Upper lobe of left lung (tissue), 6 donors: ENCODE measurements around the gene CSRP1. TPM values are rescaled to one million over a fixed set of nuclear protein-coding genes. Genes with fewer than 3 reads are reported as not detected.
A peak's percentile ranks its signal among the peaks of the same experiment; 100 is the strongest.

Experiments used
- ATAC-seq, 2 donors: fragments of 200-7000 bp; cut with Tn5 transposase; one replicate each; pipeline ENCODE4 v1.9.1; 2022; ENCODE audit warnings: mild to moderate bottlenecking in 2 of 2, moderate library complexity in 2 of 2; ENCODE audit not compliant: low FRiP score in 2 of 2
- DNase-seq, 2 donors: peaks; one replicate each; pipeline ENCODE4 v3.0.0-alpha.2; 2019 to 2020
- H3K27ac ChIP-seq, 4 donors: fragments of 200-600 bp; sonication (generic); one replicate each; pipeline ENCODE4 v1.5.1; 2016 to 2019
- H3K27me3 ChIP-seq, 4 donors: fragments of 200-600 bp; sonication (generic); one replicate each; pipeline ENCODE4 v1.5.1; 2017 to 2019
- H3K36me3 ChIP-seq, 4 donors: fragments of 200-600 bp; sonication (generic); one replicate each; pipeline ENCODE4 v1.5.1; 2016 to 2019
- H3K4me1 ChIP-seq, 4 donors: fragments of 200-600 bp; sonication (generic); one replicate each; pipeline ENCODE4 v1.5.1; 2018 to 2019
- H3K4me3 ChIP-seq, 4 donors: fragments of 200-600 bp; sonication (generic); one replicate each; pipeline ENCODE4 v1.5.1; 2017 to 2019; ENCODE audit warnings: mild to moderate bottlenecking in 2 of 4, moderate library complexity in 1 of 4
- H3K9me3 ChIP-seq, 4 donors: fragments of 200-600 bp; sonication (generic); one replicate each; pipeline ENCODE4 v1.5.1; 2018 to 2019
- CTCF ChIP-seq, 6 experiments: fragments of 450-650 bp in 4 of 6; fragments of 200-600 bp in 2 of 6; sonication (generic) in 2 of 6; IDR thresholded peaks; one replicate each; pipeline ENCODE4 v1.5.1; 2016 to 2019; ENCODE audit warnings: antibody characterized with exemption in 6 of 6
- EP300 ChIP-seq, 4 donors: sonication (generic); formaldehyde crosslinking; IDR thresholded peaks; one replicate each; pipeline ENCODE4 v1.5.1; 2017; ENCODE audit warnings: antibody characterized with exemption in 4 of 4, control low read depth in 2 of 4
- POLR2A ChIP-seq, 4 donors: fragments of 450-650 bp; IDR thresholded peaks; one replicate each; pipeline ENCODE4 v1.5.1; 2016 to 2017; ENCODE audit warnings: antibody characterized with exemption in 4 of 4, mild to moderate bottlenecking in 2 of 4
- POLR2AphosphoS5 ChIP-seq, 2 donors: sonication (generic); formaldehyde crosslinking; IDR thresholded peaks; one replicate each; pipeline ENCODE4 v1.5.1; 2017; ENCODE audit warnings: antibody characterized with exemption in 2 of 2
- WGBS, 2 donors: methylation state at CpG; one replicate each; pipeline ENCODE4 v1.1.5; 2017 to 2018; 5-methylcytosine and 5-hydroxymethylcytosine counted together
- total RNA-seq, 6 donors: library from RNA; depleted of rRNA in 4 of 6; stranded (reverse); fragments of >200 nt in 4 of 6; gene quantifications; one replicate each; pipeline versions ENCODE4 v1.1.0 to v1.2.1, GENCODE V29; 2016 to 2021
- donor health status: DM: no; HTN: no; CAD: no; lungs with moderate emphysema.
- donor health status: DM: no; HTN: yes; CAD: no; lungs with severe emphysema.

CSRP1 gene
- total RNA-seq, 6 donors from 2014 or later: 200 to 495 (median 327) TPM

GRCh38 chr1:201535919-201536245 lies 29.0 kb upstream of the CSRP1 start:
- 58 to 60% methylated on average over 5 to 6 of the region's 6 CpGs for WGBS, 2 donors

GRCh38 chr1:201535046-201535918 lies 28.4 kb upstream of the CSRP1 start:
- Histone ChIP-seq H3K4me3 (no peak overlapping the region), H3K27me3 (peaks cover 0 to 12% (median 0%) of the 10 kb centered on the region in 4 donors), H3K9me3 (no peaks in the 10 kb centered on the region), H3K4me1 (peaks cover 21 to 56% (median 47%) of the 10 kb centered on the region in 4 donors), H3K27ac (peak overlapping the region; percentile 16 to 90 (median 66)), H3K36me3 (no peaks in the 10 kb centered on the region)
- WGBS, 2 donors: 46 to 47% methylated on average over 6 of the region's 6 CpGs
- ATAC-seq (no peak), DNase-seq (no peak)
- TF ChIP-seq POLR2A (IDR thresholded peaks at IDR 0.05) (no peak), EP300 (IDR thresholded peaks at IDR 0.05) (no peak), CTCF (IDR thresholded peaks at IDR 0.05) (no peak), POLR2AphosphoS5 (IDR thresholded peaks at IDR 0.05) (peak in 1 of 2 donors; percentile 55)

More at GRCh38 chr1:201535919-201536245, 29.0 kb upstream of the CSRP1 start:
- Histone ChIP-seq H3K27me3 (peaks cover 0 to 12% (median 0%) of the 10 kb centered on the region in 4 donors), H3K4me1 (peaks cover 21 to 62% (median 51%) of the 10 kb centered on the region in 4 donors), H3K36me3 (no peaks in the 10 kb centered on the region), H3K4me3 (no peak overlapping the region), H3K9me3 (no peaks in the 10 kb centered on the region), H3K27ac (peak overlapping the region; percentile 16 to 90 (median 66))
- TF ChIP-seq POLR2AphosphoS5 (IDR thresholded peaks at IDR 0.05) (no peak), CTCF (IDR thresholded peaks at IDR 0.05) (no peak), POLR2A (IDR thresholded peaks at IDR 0.05) (no peak), EP300 (IDR thresholded peaks at IDR 0.05) (no peak)
- DNase-seq (no peak), ATAC-seq (peak in 1 of 2 donors; percentile 34)

DNA sequence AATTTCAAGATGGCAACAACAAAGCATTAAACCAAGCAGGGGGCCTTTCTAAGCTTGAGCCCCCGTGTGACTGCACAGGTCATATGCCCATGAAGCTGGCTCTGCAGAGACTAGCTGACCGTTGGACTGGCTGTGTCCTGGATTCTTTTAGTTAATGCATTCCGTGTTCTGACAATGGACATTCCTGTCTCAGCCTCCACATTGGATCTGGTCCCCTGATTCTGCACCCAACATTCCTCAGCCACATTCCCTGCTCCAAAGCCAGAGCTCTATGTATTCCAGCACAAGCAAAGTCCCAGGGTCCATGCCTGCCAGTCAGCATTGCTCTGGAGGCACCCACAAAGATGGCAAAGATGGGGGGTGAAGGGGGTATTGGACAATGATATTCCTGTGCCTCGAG lies 26.9 kb upstream of the CSRP1 start:
- no peak for DNase-seq
- Histone ChIP-seq H3K27me3 (peaks cover 0 to 2% (median 0%) of the 10 kb centered on the region in 4 donors), H3K4me3 (no peak overlapping the region), H3K4me1 (peaks cover 16 to 44% (median 40%) of the 10 kb centered on the region in 4 donors), H3K27ac (no peak overlapping the region), H3K36me3 (no peaks in the 10 kb centered on the region), H3K9me3 (no peaks in the 10 kb centered on the region)
- TF ChIP-seq CTCF (IDR thresholded peaks at IDR 0.05) (no peak), POLR2A (IDR thresholded peaks at IDR 0.05) (no peak), POLR2AphosphoS5 (IDR thresholded peaks at IDR 0.05) (no peak), EP300 (IDR thresholded peaks at IDR 0.05) (no peak)
- 70 to 79% methylated on average over 4 of the region's 4 CpGs for WGBS, 2 donors
- ATAC-seq: no peak

- H3K27ac ChIP-seq: peak overlapping the region in 1 of 4 donors; percentile 12
- H3K27me3 ChIP-seq: no peaks in the 10 kb centered on the region
- H3K36me3 ChIP-seq: no peaks in the 10 kb centered on the region
- ATAC-seq (no peak), DNase-seq (no peak)
- H3K4me3 ChIP-seq: no peak overlapping the region
- WGBS, 2 donors: 63 to 76% methylated on average over 7 to 9 of the region's 9 CpGs
- no peak for TF ChIP-seq CTCF (IDR thresholded peaks at IDR 0.05)
- TF ChIP-seq EP300 (IDR thresholded peaks at IDR 0.05): no peak
- TF ChIP-seq POLR2AphosphoS5 (IDR thresholded peaks at IDR 0.05): no peak
- TF ChIP-seq POLR2A (IDR thresholded peaks at IDR 0.05): no peak
- peaks cover 6 to 25% (median 21%) of the 10 kb centered on the region in 4 donors for H3K4me1 ChIP-seq
- H3K9me3 ChIP-seq: no peaks in the 10 kb centered on the region
Measured at GRCh38 chr1:201531551-201532425, 24.9 kb upstream of the CSRP1 start.
